HepG2 (cell line): ENCODE measurements around the gene DYNC1LI1. TPM values are rescaled to one million over a fixed set of nuclear protein-coding genes. Genes with fewer than 3 reads are reported as not detected.

Source experiments
- ATF7-NPFF ChIP-seq: sonication (generic); formaldehyde crosslinking; IDR thresholded peaks from 2 replicates; pipeline ENCODE4 v1.8.1; 2023; ENCODE audit warnings: mild to moderate bottlenecking, low read depth, missing genetic modification reagents, moderate library complexity
- BRF2 ChIP-seq: sonication (generic); formaldehyde crosslinking; IDR thresholded peaks from 2 replicates; pipeline ENCODE4 v1.8.1; 2022; ENCODE audit warnings: mild to moderate bottlenecking, missing genetic modification reagents
- GABPA ChIP-seq, 2 experiments: IDR thresholded peaks; 2 replicates each; pipeline ENCODE4 v1.6.1; 2011 to 2016; ENCODE audit warnings: low read depth in 2 of 2, low read length in 1 of 2, missing biosample characterization in 1 of 2, missing genetic modification characterization in 1 of 2
- GLI4 ChIP-seq: sonication (generic); formaldehyde crosslinking; IDR thresholded peaks from 2 replicates; pipeline ENCODE4 v1.5.1; 2020; ENCODE audit warnings: missing genetic modification reagents, mild to moderate bottlenecking, moderate library complexity, borderline replicate concordance
- KAT7 ChIP-seq: IDR thresholded peaks from 2 replicates; pipeline ENCODE4 v1.6.1; 2018; ENCODE audit warnings: borderline replicate concordance, missing compliant biosample characterization
- NFE2 ChIP-seq: sonication (generic); formaldehyde crosslinking; IDR thresholded peaks from 2 replicates; pipeline ENCODE4 v1.4.0; 2020; ENCODE audit warnings: missing genetic modification reagents
- NFKB2 ChIP-seq: sonication (generic); formaldehyde crosslinking; IDR thresholded peaks from 2 replicates; pipeline ENCODE4 v1.4.0; 2020; ENCODE audit warnings: missing genetic modification reagents, borderline replicate concordance
- NPAS2 ChIP-seq: sonication (generic); formaldehyde crosslinking; IDR thresholded peaks from 2 replicates; pipeline ENCODE4 v1.8.0; 2022; ENCODE audit warnings: mild to moderate bottlenecking, missing genetic modification reagents, borderline replicate concordance
- RFX3 ChIP-seq: IDR thresholded peaks from 2 replicates; pipeline ENCODE4 v1.6.1; 2016; ENCODE audit warnings: missing biosample characterization, missing genetic modification reagents
- SOX6 ChIP-seq, 2 experiments: fragments of 450-650 bp in 1 of 2; sonication (generic) in 1 of 2; formaldehyde crosslinking in 1 of 2; IDR thresholded peaks; 2 replicates each; pipeline versions ENCODE4 v1.4.0 to v1.6.1; 2017 to 2020; ENCODE audit warnings: antibody characterized with exemption in 1 of 2, mild to moderate bottlenecking in 1 of 2, missing genetic modification reagents in 1 of 2
- SP4 ChIP-seq: sonication (generic); formaldehyde crosslinking; IDR thresholded peaks from 2 replicates; pipeline ENCODE4 v1.8.1; 2023; ENCODE audit warnings: mild to moderate bottlenecking, missing genetic modification reagents
- TBL1XR1 ChIP-seq: fragments of 150-350 bp; IDR thresholded peaks from 2 replicates; pipeline ENCODE4 v1.6.1; 2014; ENCODE audit warnings: borderline replicate concordance, low read length; ENCODE audit not compliant: partially characterized antibody
- WIZ ChIP-seq: sonication (generic); formaldehyde crosslinking; IDR thresholded peaks from 2 replicates; pipeline ENCODE4 v1.5.1; 2020; ENCODE audit warnings: mild to moderate bottlenecking, missing genetic modification reagents
- XRCC5 ChIP-seq: fragments of 200-400 bp; formaldehyde crosslinking; optimal IDR thresholded peaks from 2 replicates; pipeline ENCODE3; 2017; ENCODE audit warnings: mild to moderate bottlenecking, low read length
- ZNF704 ChIP-seq: sonication (generic); formaldehyde crosslinking; IDR thresholded peaks from 2 replicates; pipeline ENCODE4 v1.8.1; 2023; ENCODE audit warnings: mild to moderate bottlenecking, inconsistent platforms, moderate library complexity, missing genetic modification reagents, borderline replicate concordance
- ZNF772 ChIP-seq: sonication (generic); formaldehyde crosslinking; IDR thresholded peaks from 2 replicates; pipeline ENCODE4 v1.5.0; 2020; ENCODE audit warnings: mild to moderate bottlenecking, missing genetic modification reagents
- ZNF879 ChIP-seq: sonication (generic); formaldehyde crosslinking; IDR thresholded peaks from 2 replicates; pipeline ENCODE4 v1.8.1; 2023; ENCODE audit warnings: missing genetic modification reagents
- ZSCAN21 ChIP-seq: sonication (generic); formaldehyde crosslinking; IDR thresholded peaks from 2 replicates; pipeline ENCODE4 v1.8.0; 2022; ENCODE audit warnings: mild to moderate bottlenecking, missing genetic modification reagents, moderate library complexity, borderline replicate concordance
- polyA plus RNA-seq, 8 experiments: library from polyadenylated mRNA; depleted of rRNA in 3 of 8; stranded (reverse) in 7 of 8; unstranded in 1 of 8; fragments of >200 nt; fragmentation: Illumina TruSeq in 4 of 8; extraction: Trizol in 4 of 8; gene quantifications; 2 replicates each; pipeline versions ENCODE4 v1.2.1 to v1.2.3, GENCODE V29; 2011 to 2016; ENCODE audit warnings: low read depth in 4 of 8, missing spikeins in 1 of 8, mixed read lengths in 1 of 8; ENCODE audit not compliant: insufficient read depth in 1 of 8
- total RNA-seq, 5 experiments: library from RNA; depleted of rRNA; stranded (reverse); fragments of >200 nt; fragmentation: Illumina TruSeq; extraction: Trizol; gene quantifications; 2 replicates each; pipeline ENCODE4 v1.2.3, GENCODE V29; 2016; ENCODE audit warnings: low read depth in 1 of 5
- TF ChIP-seq, protein P1 (sequence below): sonication (generic); formaldehyde crosslinking; IDR thresholded peaks from 2 replicates; pipeline ENCODE4 v1.4.0; 2020; ENCODE audit warnings: missing genetic modification reagents, borderline replicate concordance
- TF ChIP-seq, protein P2 (sequence below): sonication (generic); formaldehyde crosslinking; IDR thresholded peaks from 2 replicates; pipeline ENCODE4 v1.4.0; 2020; ENCODE audit warnings: missing genetic modification reagents
- TF ChIP-seq, protein P3 (sequence below): sonication (generic); formaldehyde crosslinking; IDR thresholded peaks from 2 replicates; pipeline ENCODE4 v1.5.0; 2020; ENCODE audit warnings: missing genetic modification reagents, mild to moderate bottlenecking, borderline replicate concordance

Gene DYNC1LI1
- total and polyA plus RNA-seq, 2 of the 13 experiments (the other 11 are each of a cell fraction or from before 2014, with no cell fraction given), result 13.4 to 37.1 TPM

DNA sequence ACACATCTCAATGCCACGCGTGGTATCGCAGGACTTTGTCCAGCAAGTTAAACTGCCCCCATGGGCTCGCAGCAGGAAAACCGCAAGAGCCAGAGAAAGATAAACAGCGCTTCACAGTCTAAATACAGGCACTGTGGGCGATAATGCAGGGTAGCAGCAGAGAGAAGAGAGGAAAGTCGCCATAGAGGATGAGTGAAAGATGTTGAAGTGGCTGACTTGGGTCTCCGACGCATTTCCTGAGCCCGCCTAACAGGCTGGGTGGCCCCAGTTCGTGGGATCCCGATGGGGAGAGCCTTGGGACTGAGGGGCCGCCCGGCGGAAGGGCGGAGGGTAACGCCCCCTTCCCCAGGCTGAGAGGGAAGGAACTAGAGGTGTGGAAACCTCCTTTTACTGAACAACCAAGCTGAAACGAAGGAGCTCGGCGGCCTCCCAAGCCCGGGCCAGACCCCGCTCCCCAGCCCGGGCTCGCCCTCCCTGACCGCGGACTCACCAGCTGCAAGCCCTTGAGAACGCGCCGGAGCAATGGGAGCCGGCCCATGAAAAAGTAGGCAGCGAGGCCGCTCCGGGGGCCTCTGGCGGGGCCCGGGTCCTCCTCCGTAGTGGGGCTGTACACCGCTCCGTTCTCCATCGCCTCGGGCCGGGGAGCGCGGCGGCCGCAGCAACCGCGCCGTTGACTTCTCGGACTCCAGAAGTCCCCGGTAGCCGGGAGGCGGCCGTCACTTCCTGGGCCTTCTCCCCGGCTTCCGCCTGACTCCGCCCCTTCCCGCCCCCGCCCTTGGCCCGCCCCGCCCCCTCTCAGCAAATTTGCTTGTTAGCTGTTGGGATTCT lies 68.3 kb downstream of the DYNC1LI1 start, which contains the start of gene CMTM6 (continued):
- TF ChIP-seq, protein P1, sequence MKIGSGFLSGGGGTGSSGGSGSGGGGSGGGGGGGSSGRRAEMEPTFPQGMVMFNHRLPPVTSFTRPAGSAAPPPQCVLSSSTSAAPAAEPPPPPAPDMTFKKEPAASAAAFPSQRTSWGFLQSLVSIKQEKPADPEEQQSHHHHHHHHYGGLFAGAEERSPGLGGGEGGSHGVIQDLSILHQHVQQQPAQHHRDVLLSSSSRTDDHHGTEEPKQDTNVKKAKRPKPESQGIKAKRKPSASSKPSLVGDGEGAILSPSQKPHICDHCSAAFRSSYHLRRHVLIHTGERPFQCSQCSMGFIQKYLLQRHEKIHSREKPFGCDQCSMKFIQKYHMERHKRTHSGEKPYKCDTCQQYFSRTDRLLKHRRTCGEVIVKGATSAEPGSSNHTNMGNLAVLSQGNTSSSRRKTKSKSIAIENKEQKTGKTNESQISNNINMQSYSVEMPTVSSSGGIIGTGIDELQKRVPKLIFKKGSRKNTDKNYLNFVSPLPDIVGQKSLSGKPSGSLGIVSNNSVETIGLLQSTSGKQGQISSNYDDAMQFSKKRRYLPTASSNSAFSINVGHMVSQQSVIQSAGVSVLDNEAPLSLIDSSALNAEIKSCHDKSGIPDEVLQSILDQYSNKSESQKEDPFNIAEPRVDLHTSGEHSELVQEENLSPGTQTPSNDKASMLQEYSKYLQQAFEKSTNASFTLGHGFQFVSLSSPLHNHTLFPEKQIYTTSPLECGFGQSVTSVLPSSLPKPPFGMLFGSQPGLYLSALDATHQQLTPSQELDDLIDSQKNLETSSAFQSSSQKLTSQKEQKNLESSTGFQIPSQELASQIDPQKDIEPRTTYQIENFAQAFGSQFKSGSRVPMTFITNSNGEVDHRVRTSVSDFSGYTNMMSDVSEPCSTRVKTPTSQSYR (CRISPR knock-in tag), result no peak
- TF ChIP-seq ZNF879 (CRISPR knock-in tag) (0 out of 2 replicates have a peak, but pooled peaks have one; percentile 46), NPAS2 (CRISPR knock-in tag) (no peak), NFKB2 (CRISPR knock-in tag) (peak; percentile 32; the same call in 1 of the 2 replicates), GLI4 (CRISPR knock-in tag) (no peak), SOX6 (IDR thresholded peaks at IDR 0.05) (no peak), SOX6 (CRISPR knock-in tag; IDR thresholded peaks at IDR 0.05) (peak; percentile 13; the same call in 1 of the 2 replicates), XRCC5 (no peak), TBL1XR1 (no peak), SP4 (CRISPR knock-in tag) (peak; percentile 49; the same call in 1 of the 2 replicates), NFE2 (CRISPR knock-in tag) (no peak), ZSCAN21 (no peak), ZNF704 (CRISPR knock-in tag) (no peak), WIZ (CRISPR knock-in tag) (no peak), RFX3 (CRISPR knock-in tag) (no peak), KAT7 (peak; percentile 63), ZNF772 (CRISPR knock-in tag) (peak; percentile 15; the same call in 1 of the 2 replicates), BRF2 (CRISPR knock-in tag) (no peak; the same call in 1 of the 2 replicates), ATF7-NPFF (peak; percentile 45; the same call in 1 of the 2 replicates), GABPA (IDR thresholded peaks at IDR 0.05; ENCODE audit: low read depth, low read length) (peak; percentile 59), GABPA (CRISPR knock-in tag; IDR thresholded peaks at IDR 0.05; ENCODE audit: low read depth) (peak; percentile 72)
- TF ChIP-seq, protein P2, sequence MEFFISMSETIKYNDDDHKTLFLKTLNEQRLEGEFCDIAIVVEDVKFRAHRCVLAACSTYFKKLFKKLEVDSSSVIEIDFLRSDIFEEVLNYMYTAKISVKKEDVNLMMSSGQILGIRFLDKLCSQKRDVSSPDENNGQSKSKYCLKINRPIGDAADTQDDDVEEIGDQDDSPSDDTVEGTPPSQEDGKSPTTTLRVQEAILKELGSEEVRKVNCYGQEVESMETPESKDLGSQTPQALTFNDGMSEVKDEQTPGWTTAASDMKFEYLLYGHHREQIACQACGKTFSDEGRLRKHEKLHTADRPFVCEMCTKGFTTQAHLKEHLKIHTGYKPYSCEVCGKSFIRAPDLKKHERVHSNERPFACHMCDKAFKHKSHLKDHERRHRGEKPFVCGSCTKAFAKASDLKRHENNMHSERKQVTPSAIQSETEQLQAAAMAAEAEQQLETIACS (CRISPR knock-in tag), result no peak
- TF ChIP-seq, protein P3, sequence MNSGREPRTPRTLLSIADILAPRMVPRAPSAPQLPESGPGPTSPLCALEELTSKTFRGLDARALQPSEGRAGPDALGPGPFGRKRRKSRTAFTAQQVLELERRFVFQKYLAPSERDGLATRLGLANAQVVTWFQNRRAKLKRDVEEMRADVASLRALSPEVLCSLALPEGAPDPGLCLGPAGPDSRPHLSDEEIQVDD (CRISPR knock-in tag), result no peak
